Measurements from ENCODE around the gene GSE1.

GSE1 gene

DNA sequence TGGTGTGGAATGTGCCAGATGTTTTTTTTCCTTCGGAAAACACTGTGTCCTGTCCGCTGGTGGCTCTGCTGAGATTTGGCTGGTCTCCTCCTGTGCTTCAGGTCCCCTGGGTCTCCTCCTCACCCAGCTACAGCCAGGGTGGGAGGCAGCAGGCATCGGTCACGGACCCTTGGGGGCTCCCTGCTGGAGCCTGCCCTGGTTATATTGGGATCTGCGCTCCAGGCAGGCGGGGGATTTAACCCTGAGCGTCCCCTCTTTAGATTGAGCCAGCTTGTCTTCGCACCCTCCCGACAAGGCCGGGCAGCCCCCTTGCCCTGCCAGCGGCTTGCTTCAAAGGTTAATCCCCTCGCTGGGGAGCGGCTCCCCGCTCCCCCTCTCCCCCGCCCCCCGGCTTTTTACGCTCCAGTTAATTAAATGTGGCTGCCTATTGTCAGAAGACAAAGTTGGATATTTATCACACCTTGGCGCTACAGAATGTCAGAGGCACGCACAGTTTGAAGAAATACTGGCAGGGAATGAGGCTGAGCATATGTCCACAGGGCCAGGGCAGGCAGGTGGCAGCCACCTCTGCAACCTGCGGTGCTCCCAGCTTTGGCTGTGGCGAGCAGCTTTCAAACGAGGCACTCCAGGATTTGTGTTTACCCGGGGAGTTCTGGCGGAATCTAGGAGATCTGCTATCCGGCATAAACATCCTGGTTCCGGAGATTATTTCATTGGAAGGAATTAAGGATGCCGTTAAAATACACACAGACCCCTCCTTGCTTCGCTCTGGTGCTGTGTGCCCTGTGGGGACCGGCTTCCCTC is 38.2 kb upstream of the GSE1 start:
- no peak for DNase-seq

GRCh38 chr16:85575920-85576319 is 37.2 kb upstream of the GSE1 start:
- no peak for DNase-seq

GRCh38 chr16:85576944-85577343 is 36.2 kb upstream of the GSE1 start:
- no peak for DNase-seq

DNA sequence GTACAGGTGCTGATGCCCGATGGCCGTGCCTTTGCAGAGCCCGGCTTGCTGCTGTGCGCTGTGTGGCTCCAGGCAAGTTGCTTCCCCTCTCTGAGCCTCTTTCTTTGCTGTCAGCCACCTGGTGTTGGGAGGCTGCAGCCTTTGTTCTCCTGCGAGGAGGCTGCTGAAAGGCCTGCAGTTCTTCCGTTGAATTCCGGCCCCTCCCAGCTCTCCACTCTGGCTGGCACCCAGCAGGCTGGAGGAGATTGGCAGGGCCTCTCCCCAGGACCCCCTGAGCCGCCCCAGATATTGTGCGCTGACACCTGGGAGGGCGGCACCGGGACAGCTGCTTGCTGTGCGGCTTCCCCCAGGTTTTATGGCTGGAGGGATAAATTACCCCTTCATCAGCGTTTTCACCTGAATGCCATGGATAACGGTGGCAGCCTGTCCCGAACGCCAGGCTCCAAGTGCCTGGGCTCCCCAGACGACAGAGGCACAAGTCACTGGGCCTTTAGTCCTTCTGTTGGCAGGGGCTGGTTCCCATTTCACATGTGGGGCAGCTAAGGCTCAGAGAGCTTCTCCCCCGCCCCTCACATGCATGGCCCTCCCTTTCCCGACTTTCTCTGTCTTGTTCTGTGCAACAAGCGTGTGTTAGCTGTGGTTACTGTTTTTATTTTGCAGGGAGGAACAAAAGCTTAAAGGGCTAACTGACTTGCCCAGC is 35.1 kb upstream of the GSE1 start:
- DNase-seq: no peak

- no peak for DNase-seq
These were observed 34.5 kb upstream of the GSE1 start for GRCh38 chr16:85578599-85578948.

- no peak for DNase-seq
These were observed 33.9 kb upstream of the GSE1 start for GRCh38 chr16:85579191-85579590.

- DNase-seq: no peak
These were observed 33.1 kb upstream of the GSE1 start for GRCh38 chr16:85579923-85580580.

DNA sequence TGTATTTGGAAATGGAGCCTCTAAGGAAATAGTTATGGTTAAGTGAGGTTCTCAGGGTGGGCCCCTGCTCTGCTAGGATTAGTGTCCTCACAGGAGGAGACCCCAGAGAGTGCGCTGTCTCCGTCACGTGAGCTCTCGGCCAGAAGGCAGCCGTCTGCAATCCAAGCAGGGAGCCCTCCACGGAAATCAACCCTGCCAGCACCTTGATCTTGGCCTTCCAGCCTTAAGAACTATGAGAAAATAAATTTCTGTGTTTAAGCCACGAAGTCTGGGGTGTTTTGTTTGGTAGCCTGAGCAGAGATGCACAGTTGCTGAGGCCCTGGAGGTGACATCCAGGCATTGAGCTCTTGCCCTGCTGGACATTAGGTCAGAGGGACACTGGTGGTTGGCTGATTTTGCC is 32.4 kb upstream of the GSE1 start:
- no peak for DNase-seq

GRCh38 chr16:85582229-85582991 is 30.7 kb upstream of the GSE1 start:
- DNase-seq: no peak

GRCh38 chr16:85583491-85584181 is 29.5 kb upstream of the GSE1 start:
- no peak for DNase-seq

DNA sequence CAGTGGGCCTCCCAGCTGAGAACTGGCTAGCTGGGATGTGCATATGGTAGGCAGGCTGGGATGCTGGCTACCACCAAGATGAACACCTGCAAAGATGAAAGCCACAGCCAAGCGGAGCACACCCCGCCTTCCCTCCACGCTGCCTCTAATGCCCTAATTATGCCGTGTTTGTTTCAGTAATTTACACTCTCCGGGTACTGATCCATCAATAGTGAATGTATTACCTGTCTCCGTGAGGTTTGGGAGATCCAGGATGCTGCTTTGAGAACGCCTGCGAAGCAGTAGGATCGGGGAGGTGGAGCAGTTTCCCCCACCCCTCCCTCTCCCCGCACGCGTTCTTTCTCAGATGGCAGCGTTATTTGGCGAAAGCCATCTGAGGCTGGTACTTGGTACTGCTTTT is 28.9 kb upstream of the GSE1 start:
- no peak for DNase-seq

GRCh38 chr16:85584819-85585282 is 28.3 kb upstream of the GSE1 start:
- no peak for DNase-seq

DNA sequence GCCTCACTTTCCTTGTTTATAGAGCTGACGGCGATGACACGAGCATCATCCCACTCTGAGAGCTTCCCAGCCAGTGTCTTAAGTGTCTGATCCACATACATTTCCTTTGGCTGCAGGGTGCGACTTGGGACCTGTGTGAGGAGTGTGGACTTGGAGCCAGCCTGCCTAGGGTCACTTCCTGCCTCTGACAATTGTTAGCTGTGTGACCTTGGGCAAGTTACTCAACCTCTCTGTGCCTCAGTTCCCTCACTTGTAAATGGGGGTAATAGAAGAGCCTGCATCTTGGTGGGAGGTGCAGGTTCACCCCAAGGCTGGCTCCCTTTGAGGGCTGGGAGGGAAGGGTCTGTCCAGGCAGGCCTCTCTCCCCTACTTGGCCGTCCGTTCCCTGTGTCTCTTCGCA is 27.4 kb upstream of the GSE1 start:
- DNase-seq: no peak

DNA sequence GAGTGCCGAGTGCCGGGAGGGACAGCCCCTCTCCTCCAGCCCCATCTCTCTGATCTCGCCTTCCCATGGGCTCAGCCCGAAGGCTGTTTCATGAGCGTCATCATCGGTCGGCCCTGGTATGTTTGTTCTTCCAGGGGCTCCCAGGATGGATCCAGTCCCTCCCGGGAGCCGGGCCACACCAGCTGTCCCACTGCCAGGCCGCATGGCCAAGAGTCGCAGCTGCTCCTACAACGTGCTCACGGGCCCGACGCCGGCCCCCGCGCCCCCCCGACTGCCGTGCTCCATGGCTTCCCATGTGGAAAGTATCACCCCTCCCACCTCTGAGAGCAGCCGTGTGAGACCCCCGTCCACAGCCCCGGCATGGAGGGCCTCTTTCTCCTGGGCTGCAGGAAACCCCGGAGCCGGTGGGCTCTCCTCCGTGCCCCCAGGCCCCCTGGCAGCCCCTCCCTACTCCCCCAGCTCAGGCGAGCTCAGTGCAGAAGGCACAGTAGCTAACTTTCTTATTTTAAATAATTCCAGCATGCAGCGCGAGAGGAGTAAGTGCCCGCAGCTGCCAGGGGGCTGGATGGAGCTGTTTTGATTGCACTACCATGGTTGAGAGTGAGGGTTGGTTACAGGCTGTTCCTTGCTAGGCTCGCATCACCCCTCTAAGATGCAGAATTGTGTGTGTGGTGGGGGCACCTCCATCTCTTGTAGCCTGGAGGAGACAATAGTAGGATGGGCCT is 26.6 kb upstream of the GSE1 start:
- no peak for DNase-seq

DNA sequence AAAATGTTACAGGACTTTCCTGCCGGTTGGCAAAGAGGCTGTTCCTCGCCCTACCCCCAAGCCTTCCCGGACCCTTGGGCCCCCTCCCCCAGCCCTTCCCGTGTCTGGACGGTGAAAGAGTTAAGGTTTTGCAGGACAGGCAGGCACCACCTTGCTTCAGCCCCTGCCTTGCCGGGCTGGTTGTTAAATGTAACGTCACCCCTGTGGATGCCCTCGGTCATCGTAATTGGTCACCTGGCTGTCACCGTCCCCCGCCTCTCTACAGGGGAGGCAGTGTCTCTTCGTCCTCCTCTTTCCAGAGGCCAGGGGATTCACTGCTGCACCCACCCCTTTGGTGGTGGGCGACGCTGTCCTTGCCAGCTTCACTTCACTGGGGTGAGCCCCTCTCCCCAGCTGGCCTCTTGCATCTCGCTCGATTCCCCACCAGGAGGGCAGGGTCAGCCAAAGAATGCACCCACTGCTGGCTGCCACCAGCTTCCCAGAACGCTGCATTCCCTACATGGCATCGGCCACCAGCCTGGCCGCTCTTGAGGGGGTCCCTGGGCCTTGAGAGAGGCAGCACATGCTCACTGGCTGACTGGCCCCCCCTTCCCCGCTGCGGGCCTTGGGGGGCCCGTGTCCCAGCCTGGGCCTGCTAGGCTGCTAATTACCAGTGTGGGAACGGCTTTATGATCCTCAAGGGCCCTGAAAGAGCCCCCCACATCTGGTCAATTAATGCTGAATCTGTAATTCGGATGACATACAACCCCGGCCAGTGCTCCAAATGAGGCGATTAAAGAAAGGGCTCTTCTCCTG is 25.2 kb upstream of the GSE1 start:
- DNase-seq: no peak

DNA sequence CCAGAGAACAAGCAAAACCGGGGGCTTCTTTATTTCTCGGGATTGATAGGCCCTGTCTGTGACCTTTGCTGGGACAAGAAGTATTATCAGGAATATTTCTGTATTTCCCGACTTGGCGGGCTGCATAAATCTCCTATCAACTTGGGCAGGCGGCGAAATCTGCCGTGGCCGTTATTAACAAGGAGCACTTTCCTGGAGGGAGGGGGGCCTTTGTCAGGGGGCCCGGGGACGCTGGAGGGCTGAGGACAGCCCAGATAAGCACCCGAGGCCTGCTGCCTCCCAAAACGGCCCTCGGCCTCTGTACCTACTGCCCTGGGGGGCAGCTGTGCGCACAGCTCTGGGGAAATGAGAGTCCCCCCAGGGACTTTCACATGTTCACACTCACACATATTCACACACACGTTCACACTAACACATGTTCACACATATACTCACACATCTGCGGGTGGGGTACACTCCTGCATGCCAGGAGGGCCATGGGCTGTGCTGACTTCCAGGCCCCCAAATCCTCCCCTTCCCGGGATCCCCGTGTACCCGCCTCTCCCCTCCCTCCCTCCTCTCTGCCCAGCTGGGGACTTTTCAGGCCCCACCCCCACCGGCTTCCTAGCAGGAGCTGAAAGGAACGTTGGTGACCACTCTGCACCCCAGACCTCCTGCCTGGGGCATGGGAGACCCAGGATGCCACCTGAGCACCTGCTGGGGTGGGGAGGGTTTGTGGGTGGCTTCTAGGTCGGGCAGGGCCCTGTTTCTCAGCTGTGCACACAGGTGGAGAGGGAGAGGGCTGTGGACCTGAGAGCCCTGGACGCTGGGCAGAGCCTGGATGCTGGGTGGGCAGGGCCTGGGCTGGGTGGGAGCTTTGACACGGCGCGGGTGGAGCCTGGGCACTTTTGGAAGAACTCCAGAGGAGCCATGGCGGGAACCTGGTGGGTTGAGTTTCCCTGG is 24.3 kb upstream of the GSE1 start:
- DNase-seq: no peak

GRCh38 chr16:85589688-85590505 is 23.2 kb upstream of the GSE1 start:
- no peak for DNase-seq

GRCh38 chr16:85590506-85590832 is 22.7 kb upstream of the GSE1 start:
- no peak for DNase-seq

DNA sequence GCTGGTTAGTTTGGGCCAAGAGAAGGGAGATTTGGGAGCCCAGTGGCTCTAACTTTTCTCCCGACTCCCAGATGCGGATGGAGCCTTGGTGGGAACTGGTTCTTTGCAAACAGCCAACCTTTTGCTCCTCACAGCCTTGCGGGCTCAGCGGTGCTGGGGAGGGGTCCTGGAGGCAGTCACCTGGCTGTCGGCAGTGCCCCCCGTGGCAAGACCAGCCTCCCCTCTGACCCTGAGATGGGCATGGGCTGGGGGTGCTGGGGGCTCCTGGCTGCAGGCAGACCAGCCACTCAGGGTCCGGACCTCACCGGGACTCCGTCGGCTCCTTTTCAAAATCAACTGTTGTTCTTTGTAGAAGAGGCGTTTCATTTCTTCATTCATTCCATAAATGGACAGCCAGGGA is 21.7 kb upstream of the GSE1 start:
- DNase-seq: no peak
